WTC11 (cell line): ENCODE results near the gene SCYL1. TPM values are rescaled to one million over a fixed set of nuclear protein-coding genes. Genes with fewer than 3 reads are reported as not detected.

Experiments
- ATAC-seq: fragments of 200-7000 bp; cut with Tn5 transposase; 2 replicates; pipeline ENCODE4 v1.10.0; 2021; ENCODE audit warnings: mild to moderate bottlenecking, moderate library complexity
- CTCF ChIA-PET: fragments of 300-600 bp; sonication (Branson Sonifier 250); formaldehyde crosslinking; loops from one replicate; lab custom pipeline; 2021; ENCODE audit warnings: antibody characterized with exemption; lab: Charles Lee
- POLR2A ChIA-PET: fragments of 350-600 bp; sonication (Branson Sonifier 250); formaldehyde crosslinking; loops from one replicate; lab custom pipeline; 2021; ENCODE audit warnings: antibody characterized with exemption; lab: Charles Lee
- DNase-seq: peaks from one replicate; pipeline ENCODE4 v3.0.0; 2021; ENCODE audit warnings: low spot score
- H3K27ac Mint-ChIP-seq: 2 replicates; pipeline ENCODE4 v1.8.0; 2021; ENCODE audit warnings: mixed read lengths
- H3K27me3 Mint-ChIP-seq: 2 replicates; pipeline ENCODE4 v1.8.0; 2021; ENCODE audit warnings: low read depth, mild to moderate bottlenecking, moderate library complexity, mixed read lengths
- H3K36me3 Mint-ChIP-seq: 2 replicates; pipeline ENCODE4 v1.8.0; 2021; ENCODE audit warnings: mixed read lengths
- H3K4me1 Mint-ChIP-seq: 2 replicates; pipeline ENCODE4 v1.8.0; 2022; ENCODE audit warnings: mixed read lengths
- H3K4me3 Mint-ChIP-seq: 2 replicates; pipeline ENCODE4 v1.8.0; 2021; ENCODE audit warnings: mild to moderate bottlenecking, moderate library complexity, mixed read lengths
- H3K9me3 Mint-ChIP-seq: 2 replicates; pipeline ENCODE4 v1.8.0; 2021; ENCODE audit warnings: mixed read lengths
- ATF1 ChIP-seq: sonication (generic); formaldehyde crosslinking; IDR thresholded peaks from 2 replicates; pipeline ENCODE4 v1.8.1; 2023; ENCODE audit warnings: mild to moderate bottlenecking, moderate library complexity, missing genetic modification reagents
- CBFB ChIP-seq: sonication (generic); formaldehyde crosslinking; IDR thresholded peaks from 2 replicates; pipeline ENCODE4 v1.8.1; 2022; ENCODE audit warnings: mild to moderate bottlenecking, low read depth, missing genetic modification reagents
- ELF4 ChIP-seq: sonication (generic); formaldehyde crosslinking; IDR thresholded peaks from 2 replicates; pipeline ENCODE4 v1.8.1; 2022; ENCODE audit warnings: low read depth, mild to moderate bottlenecking, moderate library complexity, missing genetic modification reagents
- FOXK1 ChIP-seq: sonication (generic); formaldehyde crosslinking; IDR thresholded peaks from 2 replicates; pipeline ENCODE4 v1.8.0; 2022; ENCODE audit warnings: mild to moderate bottlenecking, moderate library complexity, missing genetic modification reagents
- GTF2I ChIP-seq: fragments of 250-450 bp; sonication (Bioruptor Pico); conservative IDR thresholded peaks from 2 replicates; pipeline ENCODE4 v1.4.0; 2021; ENCODE audit warnings: mild to moderate bottlenecking
- IRF2 ChIP-seq: sonication (generic); formaldehyde crosslinking; IDR thresholded peaks from 2 replicates; pipeline ENCODE4 v1.8.0; 2022; ENCODE audit warnings: low read depth, missing genetic modification reagents, borderline replicate concordance
- MYBL2 ChIP-seq: sonication (generic); formaldehyde crosslinking; IDR thresholded peaks from 2 replicates; pipeline ENCODE4 v1.8.1; 2023; ENCODE audit warnings: mild to moderate bottlenecking, moderate library complexity, missing genetic modification reagents
- NFATC4 ChIP-seq: fragments of 250-450 bp; sonication (Bioruptor Pico); IDR thresholded peaks from 2 replicates; pipeline ENCODE4 v1.9.0; 2021; ENCODE audit warnings: mild to moderate bottlenecking
- SMAD3 ChIP-seq: sonication (generic); formaldehyde crosslinking; IDR thresholded peaks from 2 replicates; pipeline ENCODE4 v1.8.0; 2022; ENCODE audit warnings: missing genetic modification reagents, mild to moderate bottlenecking, borderline replicate concordance
- SOX15 ChIP-seq: fragments of 250-450 bp; sonication (Bioruptor Pico); IDR thresholded peaks from 2 replicates; pipeline ENCODE4 v1.9.0; 2021; ENCODE audit warnings: mild to moderate bottlenecking
- TEAD4 ChIP-seq: sonication (generic); formaldehyde crosslinking; IDR thresholded peaks from 2 replicates; pipeline ENCODE4 v1.8.0; 2022; ENCODE audit warnings: mild to moderate bottlenecking, missing genetic modification reagents
- ZNF138 ChIP-seq: sonication (generic); formaldehyde crosslinking; conservative IDR thresholded peaks from 2 replicates; pipeline ENCODE4 v1.8.1; 2022; ENCODE audit warnings: mild to moderate bottlenecking, moderate library complexity, missing genetic modification reagents
- ZNF263 ChIP-seq: sonication (generic); formaldehyde crosslinking; IDR thresholded peaks from 2 replicates; pipeline ENCODE4 v1.8.1; 2022; ENCODE audit warnings: low read depth, mild to moderate bottlenecking, moderate library complexity, missing genetic modification reagents
- ZNF416 ChIP-seq: fragments of 250-450 bp; sonication (Bioruptor Pico); IDR thresholded peaks from 2 replicates; pipeline ENCODE4 v1.9.0; 2021; ENCODE audit warnings: mild to moderate bottlenecking, inconsistent platforms
- ZNF532 ChIP-seq: fragments of 250-450 bp; sonication (Bioruptor Pico); IDR thresholded peaks from 2 replicates; pipeline ENCODE4 v1.9.0; 2021; ENCODE audit warnings: mild to moderate bottlenecking, borderline replicate concordance
- total RNA-seq: library from RNA; stranded (reverse); gene quantifications from 3 replicates; pipeline ENCODE4 v1.2.3, GENCODE V29; 2021
- TF ChIP-seq, protein P1 (sequence below): fragments of 250-450 bp; sonication (Bioruptor Pico); IDR thresholded peaks from 2 replicates; pipeline ENCODE4 v1.9.0; 2021; ENCODE audit warnings: moderate library complexity, mild to moderate bottlenecking, inconsistent platforms, borderline replicate concordance
- TF ChIP-seq, protein P2 (sequence below): fragments of 250-450 bp; sonication (Bioruptor Pico); IDR thresholded peaks from 2 replicates; pipeline ENCODE4 v2.1.2; 2022; ENCODE audit warnings: mild to moderate bottlenecking, moderate library complexity
- TF ChIP-seq, protein P3 (sequence below): sonication (generic); formaldehyde crosslinking; IDR thresholded peaks from 2 replicates; pipeline ENCODE4 v1.8.1; 2023; ENCODE audit warnings: mild to moderate bottlenecking, missing genetic modification reagents, moderate library complexity
- TF ChIP-seq, protein P4 (sequence below): sonication (generic); formaldehyde crosslinking; IDR thresholded peaks from 2 replicates; pipeline ENCODE4 v1.8.0; 2023; ENCODE audit warnings: missing genetic modification reagents
- TF ChIP-seq, protein P5 (sequence below): sonication (generic); formaldehyde crosslinking; IDR thresholded peaks from 2 replicates; pipeline ENCODE4 v1.8.1; 2022; ENCODE audit warnings: low read depth, mild to moderate bottlenecking, moderate library complexity, missing genetic modification reagents, borderline replicate concordance

Gene SCYL1
- total RNA-seq, 1 experiment from 2014 or later: 76.8 TPM

- ATAC-seq (no peak), DNase-seq (no peak)
- CTCF ChIA-PET: interaction anchor here (0.7 to 4.0 kb wide), 10 partner anchors 10 to 37 kb away, joined by 3 to 55 read pairs (median 6); partner anchors contain the start of gene KCNK7
- H3K9me3 Mint-ChIP-seq: no peaks in the 10 kb centered on the region
- POLR2A ChIA-PET: interaction anchor here (0.9 to 1.7 kb wide), 3 partner anchors 15 to 39 kb away, joined by 3 to 6 read pairs (median 3); partner anchors contain the start of gene PCNX3
- no peaks in the 10 kb centered on the region for H3K36me3 Mint-ChIP-seq
- H3K4me1 Mint-ChIP-seq: peaks cover 31% of the 10 kb centered on the region
- no peak overlapping the region for H3K27ac Mint-ChIP-seq
- H3K27me3 Mint-ChIP-seq: peaks cover 38% of the 10 kb centered on the region
- H3K4me3 Mint-ChIP-seq: peak overlapping the region; percentile 64
- TF ChIP-seq CBFB (CRISPR knock-in tag) (no peak), ZNF263 (CRISPR knock-in tag) (no peak), SOX15 (CRISPR knock-in tag) (no peak)
Measured at GRCh38 chr11:65576232-65576866, 51.5 kb downstream of the SCYL1 start.

- H3K4me3 Mint-ChIP-seq: peak overlapping the region; percentile 64
- H3K27ac Mint-ChIP-seq: no peak overlapping the region
- no peaks in the 10 kb centered on the region for H3K36me3 Mint-ChIP-seq
- H3K27me3 Mint-ChIP-seq: peaks cover 44% of the 10 kb centered on the region
- DNase-seq (no peak), ATAC-seq (no peak)
- ChIA-PET CTCF (interaction anchor here (0.7 to 4.0 kb wide), 10 partner anchors 10 to 48 kb away, joined by 3 to 55 read pairs (median 6); partner anchors contain the start of gene PCNX3), POLR2A (interaction anchor here (0.9 to 1.7 kb wide), 3 partner anchors 16 to 38 kb away, joined by 3 to 6 read pairs (median 3); partner anchors contain the start of gene PCNX3)
- H3K4me1 Mint-ChIP-seq: peaks cover 24% of the 10 kb centered on the region
- H3K9me3 Mint-ChIP-seq: no peaks in the 10 kb centered on the region
- no peak for TF ChIP-seq TEAD4 (CRISPR knock-in tag)
- TF ChIP-seq ELF4 (CRISPR knock-in tag): no peak
- TF ChIP-seq ZNF416 (CRISPR knock-in tag): no peak
- TF ChIP-seq ZNF138 (CRISPR knock-in tag): no peak
- TF ChIP-seq, protein P1, sequence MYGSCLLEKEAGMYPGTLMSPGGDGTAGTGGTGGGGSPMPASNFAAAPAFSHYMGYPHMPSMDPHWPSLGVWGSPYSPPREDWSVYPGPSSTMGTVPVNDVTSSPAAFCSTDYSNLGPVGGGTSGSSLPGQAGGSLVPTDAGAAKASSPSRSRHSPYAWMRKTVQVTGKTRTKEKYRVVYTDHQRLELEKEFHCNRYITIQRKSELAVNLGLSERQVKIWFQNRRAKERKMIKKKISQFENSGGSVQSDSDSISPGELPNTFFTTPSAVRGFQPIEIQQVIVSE: no peak
- TF ChIP-seq, protein P2, sequence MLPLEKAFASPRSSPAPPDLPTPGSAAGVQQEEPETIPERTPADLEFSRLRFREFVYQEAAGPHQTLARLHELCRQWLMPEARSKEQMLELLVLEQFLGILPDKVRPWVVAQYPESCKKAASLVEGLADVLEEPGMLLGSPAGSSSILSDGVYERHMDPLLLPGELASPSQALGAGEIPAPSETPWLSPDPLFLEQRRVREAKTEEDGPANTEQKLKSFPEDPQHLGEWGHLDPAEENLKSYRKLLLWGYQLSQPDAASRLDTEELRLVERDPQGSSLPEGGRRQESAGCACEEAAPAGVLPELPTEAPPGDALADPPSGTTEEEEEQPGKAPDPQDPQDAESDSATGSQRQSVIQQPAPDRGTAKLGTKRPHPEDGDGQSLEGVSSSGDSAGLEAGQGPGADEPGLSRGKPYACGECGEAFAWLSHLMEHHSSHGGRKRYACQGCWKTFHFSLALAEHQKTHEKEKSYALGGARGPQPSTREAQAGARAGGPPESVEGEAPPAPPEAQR (CRISPR knock-in tag): no peak
- TF ChIP-seq GTF2I: no peak
- no peak for TF ChIP-seq FOXK1 (CRISPR knock-in tag)
- TF ChIP-seq MYBL2 (CRISPR knock-in tag): no peak
- TF ChIP-seq ZNF532: no peak
- TF ChIP-seq IRF2 (CRISPR knock-in tag): no peak
- TF ChIP-seq, protein P3, sequence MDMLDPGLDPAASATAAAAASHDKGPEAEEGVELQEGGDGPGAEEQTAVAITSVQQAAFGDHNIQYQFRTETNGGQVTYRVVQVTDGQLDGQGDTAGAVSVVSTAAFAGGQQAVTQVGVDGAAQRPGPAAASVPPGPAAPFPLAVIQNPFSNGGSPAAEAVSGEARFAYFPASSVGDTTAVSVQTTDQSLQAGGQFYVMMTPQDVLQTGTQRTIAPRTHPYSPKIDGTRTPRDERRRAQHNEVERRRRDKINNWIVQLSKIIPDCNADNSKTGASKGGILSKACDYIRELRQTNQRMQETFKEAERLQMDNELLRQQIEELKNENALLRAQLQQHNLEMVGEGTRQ: no peak
- TF ChIP-seq, protein P4, sequence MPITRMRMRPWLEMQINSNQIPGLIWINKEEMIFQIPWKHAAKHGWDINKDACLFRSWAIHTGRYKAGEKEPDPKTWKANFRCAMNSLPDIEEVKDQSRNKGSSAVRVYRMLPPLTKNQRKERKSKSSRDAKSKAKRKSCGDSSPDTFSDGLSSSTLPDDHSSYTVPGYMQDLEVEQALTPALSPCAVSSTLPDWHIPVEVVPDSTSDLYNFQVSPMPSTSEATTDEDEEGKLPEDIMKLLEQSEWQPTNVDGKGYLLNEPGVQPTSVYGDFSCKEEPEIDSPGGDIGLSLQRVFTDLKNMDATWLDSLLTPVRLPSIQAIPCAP (CRISPR knock-in tag): no peak
- TF ChIP-seq NFATC4 (CRISPR knock-in tag): no peak
- TF ChIP-seq, protein P5, sequence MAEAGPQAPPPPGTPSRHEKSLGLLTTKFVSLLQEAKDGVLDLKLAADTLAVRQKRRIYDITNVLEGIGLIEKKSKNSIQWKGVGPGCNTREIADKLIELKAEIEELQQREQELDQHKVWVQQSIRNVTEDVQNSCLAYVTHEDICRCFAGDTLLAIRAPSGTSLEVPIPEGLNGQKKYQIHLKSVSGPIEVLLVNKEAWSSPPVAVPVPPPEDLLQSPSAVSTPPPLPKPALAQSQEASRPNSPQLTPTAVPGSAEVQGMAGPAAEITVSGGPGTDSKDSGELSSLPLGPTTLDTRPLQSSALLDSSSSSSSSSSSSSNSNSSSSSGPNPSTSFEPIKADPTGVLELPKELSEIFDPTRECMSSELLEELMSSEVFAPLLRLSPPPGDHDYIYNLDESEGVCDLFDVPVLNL (CRISPR knock-in tag): no peak
- no peak for TF ChIP-seq ATF1
- no peak for TF ChIP-seq SMAD3
- TF ChIP-seq ZNF263 (CRISPR knock-in tag): no peak
Measured at GRCh38 chr11:65576867-65577755, 52.2 kb downstream of the SCYL1 start.
